ENCODE measurements around the gene ZDHHC14. TPM values are rescaled to one million over a fixed set of nuclear protein-coding genes. Genes with fewer than 3 reads are reported as not detected.

Gene ZDHHC14
- total RNA-seq, 1 experiment from 2014 or later, result 3.2 TPM

DNA sequence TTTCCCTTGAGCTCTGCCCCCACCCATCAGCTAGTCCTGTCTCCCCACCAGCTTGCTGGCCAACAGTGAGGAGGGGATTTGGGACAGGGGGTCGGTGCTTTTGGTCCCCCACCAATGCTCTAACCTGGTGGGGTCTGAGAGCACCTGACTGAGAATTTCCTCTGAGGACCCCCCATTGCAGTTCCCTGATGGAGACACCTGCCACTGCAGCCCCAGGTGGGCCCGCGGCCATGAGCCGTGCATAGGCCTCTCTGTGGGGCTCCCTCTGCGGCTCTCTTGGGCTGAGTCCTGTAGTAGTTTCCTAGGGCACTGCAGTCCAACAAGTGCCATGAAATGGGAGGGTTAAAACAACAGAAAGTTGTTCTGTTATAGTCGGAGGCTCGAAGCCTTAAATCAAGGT lies 269.8 kb downstream of the ZDHHC14 start:
- Mint-ChIP-seq H3K36me3 (ENCODE audit: insufficient read depth, unreplicated experiment) (no peaks in the 10 kb centered on the region), H3K27ac (ENCODE audit: low read depth, unreplicated experiment) (no peak overlapping the region), H3K27me3 (ENCODE audit: insufficient read depth, unreplicated experiment) (no peaks in the 10 kb centered on the region), H3K4me3 (ENCODE audit: unreplicated experiment) (no peak overlapping the region), H3K4me1 (ENCODE audit: insufficient read depth, unreplicated experiment) (peaks cover 7% of the 10 kb centered on the region), H3K9me3 (ENCODE audit: unreplicated experiment) (no peaks in the 10 kb centered on the region)
- BruUV-seq (replicated peaks), result no TSS peak
- CTCF ChIA-PET, result no interaction called here
- intact Hi-C loops (cut with micrococcal nuclease), result no loop called here
- TF ChIP-seq, protein P1, sequence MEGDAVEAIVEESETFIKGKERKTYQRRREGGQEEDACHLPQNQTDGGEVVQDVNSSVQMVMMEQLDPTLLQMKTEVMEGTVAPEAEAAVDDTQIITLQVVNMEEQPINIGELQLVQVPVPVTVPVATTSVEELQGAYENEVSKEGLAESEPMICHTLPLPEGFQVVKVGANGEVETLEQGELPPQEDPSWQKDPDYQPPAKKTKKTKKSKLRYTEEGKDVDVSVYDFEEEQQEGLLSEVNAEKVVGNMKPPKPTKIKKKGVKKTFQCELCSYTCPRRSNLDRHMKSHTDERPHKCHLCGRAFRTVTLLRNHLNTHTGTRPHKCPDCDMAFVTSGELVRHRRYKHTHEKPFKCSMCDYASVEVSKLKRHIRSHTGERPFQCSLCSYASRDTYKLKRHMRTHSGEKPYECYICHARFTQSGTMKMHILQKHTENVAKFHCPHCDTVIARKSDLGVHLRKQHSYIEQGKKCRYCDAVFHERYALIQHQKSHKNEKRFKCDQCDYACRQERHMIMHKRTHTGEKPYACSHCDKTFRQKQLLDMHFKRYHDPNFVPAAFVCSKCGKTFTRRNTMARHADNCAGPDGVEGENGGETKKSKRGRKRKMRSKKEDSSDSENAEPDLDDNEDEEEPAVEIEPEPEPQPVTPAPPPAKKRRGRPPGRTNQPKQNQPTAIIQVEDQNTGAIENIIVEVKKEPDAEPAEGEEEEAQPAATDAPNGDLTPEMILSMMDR (IDR thresholded peaks at IDR 0.05; ENCODE audit: unreplicated experiment), result no peak
- POLR2A ChIA-PET, result no interaction called here
- DNase-seq (ENCODE audit: unreplicated experiment), result no peak

DNA sequence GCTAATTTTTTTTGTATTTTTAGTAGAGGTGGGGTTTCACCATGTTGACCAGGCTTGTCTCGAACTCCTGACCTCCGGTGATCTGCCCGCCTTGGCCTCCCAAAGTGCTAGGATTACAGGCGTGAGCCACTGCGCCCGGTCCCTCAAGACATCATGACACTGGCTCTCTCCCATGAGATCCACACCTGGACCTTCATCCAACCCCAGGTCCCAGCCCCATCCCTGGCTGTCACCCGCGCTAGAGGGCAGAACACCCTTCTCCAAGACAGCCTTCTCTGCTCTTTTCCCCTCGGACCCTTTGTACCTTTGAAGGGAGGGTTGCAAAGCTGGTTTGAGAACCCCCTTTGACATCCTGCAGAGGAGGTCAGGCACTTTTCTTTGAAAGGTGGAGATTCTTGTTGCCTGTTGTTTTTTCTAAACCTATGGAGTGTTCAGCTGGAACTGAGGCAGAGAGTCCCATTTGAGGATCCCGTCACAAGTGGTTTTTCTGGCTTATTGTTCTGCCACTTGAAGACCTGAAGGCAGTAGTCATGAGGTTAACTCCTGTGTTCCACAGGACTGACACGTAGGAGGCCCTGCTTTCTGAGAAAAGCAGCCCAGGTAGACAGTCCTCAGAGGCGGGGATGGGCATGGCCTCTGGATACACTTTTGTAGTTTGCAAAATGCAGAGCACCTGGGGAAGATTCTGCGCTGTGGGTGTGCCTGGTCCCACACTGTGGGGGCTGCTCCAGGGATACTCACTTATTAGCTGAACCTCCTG lies 270.9 kb downstream of the ZDHHC14 start:
- H3K9me3 Mint-ChIP-seq (ENCODE audit: unreplicated experiment), result no peaks in the 10 kb centered on the region
- TF ChIP-seq, protein P1 (IDR thresholded peaks at IDR 0.05; ENCODE audit: unreplicated experiment), result no peak
- H3K4me3 Mint-ChIP-seq (ENCODE audit: unreplicated experiment), result no peak overlapping the region
- H3K27me3 Mint-ChIP-seq (ENCODE audit: insufficient read depth, unreplicated experiment), result no peaks in the 10 kb centered on the region
- ChIA-PET CTCF (interaction anchor here (0.7 kb wide), 1 partner anchor 302 kb away, joined by 5 read pairs; no protein-coding TSS in a partner anchor), POLR2A (interaction anchor here (0.6 kb wide), 1 partner anchor 1791 kb away, joined by 3 read pairs; no protein-coding TSS in a partner anchor)
- intact Hi-C loops (cut with micrococcal nuclease), result no loop called here
- H3K27ac Mint-ChIP-seq (ENCODE audit: low read depth, unreplicated experiment), result no peak overlapping the region
- no TSS peak for BruUV-seq (replicated peaks)
- no peak for DNase-seq (ENCODE audit: unreplicated experiment)
- H3K36me3 Mint-ChIP-seq (ENCODE audit: insufficient read depth, unreplicated experiment), result no peaks in the 10 kb centered on the region
- H3K4me1 Mint-ChIP-seq (ENCODE audit: insufficient read depth, unreplicated experiment), result peaks cover 7% of the 10 kb centered on the region

GRCh38 chr6:157652601-157653363 lies 271.8 kb downstream of the ZDHHC14 start:
- intact Hi-C loops (cut with micrococcal nuclease), result no loop called here
- CTCF ChIA-PET, result interaction anchor here (0.7 kb wide), 1 partner anchor 301 kb away, joined by 5 read pairs; no protein-coding TSS in a partner anchor

DNA sequence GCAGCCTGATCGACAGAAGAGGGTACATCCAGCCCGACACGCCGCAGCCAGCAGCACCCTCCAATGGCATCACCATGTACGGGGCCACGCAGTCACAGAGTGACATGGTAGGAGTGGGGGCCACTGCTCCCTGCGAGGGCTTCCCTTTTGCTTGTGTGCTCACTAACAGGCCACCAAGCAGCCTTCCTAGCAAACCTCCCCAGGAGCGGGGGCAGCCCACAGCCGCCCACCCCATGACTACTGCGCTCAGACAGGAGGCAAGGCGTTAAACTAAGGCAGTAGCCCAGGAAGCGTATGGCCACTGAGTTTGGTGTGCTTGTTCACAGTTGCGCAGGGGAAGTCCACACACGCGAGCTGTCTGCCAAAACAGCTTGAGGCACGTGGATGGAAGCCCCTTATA lies 272.5 kb downstream of the ZDHHC14 start:
- DNase-seq (ENCODE audit: unreplicated experiment), result no peak
- no TSS peak for BruUV-seq (replicated peaks)
- intact Hi-C loops (cut with micrococcal nuclease), result no loop called here
- H3K9me3 Mint-ChIP-seq (ENCODE audit: unreplicated experiment), result no peaks in the 10 kb centered on the region
- TF ChIP-seq, protein P1 (IDR thresholded peaks at IDR 0.05; ENCODE audit: unreplicated experiment), result no peak
- peaks cover 7% of the 10 kb centered on the region for H3K4me1 Mint-ChIP-seq (ENCODE audit: insufficient read depth, unreplicated experiment)
- H3K36me3 Mint-ChIP-seq (ENCODE audit: insufficient read depth, unreplicated experiment), result no peaks in the 10 kb centered on the region
- H3K27ac Mint-ChIP-seq (ENCODE audit: low read depth, unreplicated experiment), result no peak overlapping the region
- no peaks in the 10 kb centered on the region for H3K27me3 Mint-ChIP-seq (ENCODE audit: insufficient read depth, unreplicated experiment)
- ChIA-PET POLR2A (no interaction called here), CTCF (no interaction called here)
- no peak overlapping the region for H3K4me3 Mint-ChIP-seq (ENCODE audit: unreplicated experiment)

More at GRCh38 chr6:157652601-157653363, 271.8 kb downstream of the ZDHHC14 start:
- H3K27me3 Mint-ChIP-seq (ENCODE audit: insufficient read depth, unreplicated experiment), result no peaks in the 10 kb centered on the region
- H3K36me3 Mint-ChIP-seq (ENCODE audit: insufficient read depth, unreplicated experiment), result no peaks in the 10 kb centered on the region
- no TSS peak for BruUV-seq (replicated peaks)
- H3K27ac Mint-ChIP-seq (ENCODE audit: low read depth, unreplicated experiment), result no peak overlapping the region
- H3K4me3 Mint-ChIP-seq (ENCODE audit: unreplicated experiment), result no peak overlapping the region
- POLR2A ChIA-PET, result interaction anchor here (0.6 kb wide), 1 partner anchor 1792 kb away, joined by 3 read pairs; no protein-coding TSS in a partner anchor
- H3K9me3 Mint-ChIP-seq (ENCODE audit: unreplicated experiment), result no peaks in the 10 kb centered on the region
- no peak for DNase-seq (ENCODE audit: unreplicated experiment)
- TF ChIP-seq, protein P1 (IDR thresholded peaks at IDR 0.05; ENCODE audit: unreplicated experiment), result no peak
- peaks cover 7% of the 10 kb centered on the region for H3K4me1 Mint-ChIP-seq (ENCODE audit: insufficient read depth, unreplicated experiment)

Data from MCF 10A (cell line).